Mononuclear cell (primary cell): ENCODE results near the gene ZNF200. TPM values are rescaled to one million over a fixed set of nuclear protein-coding genes. Genes with fewer than 3 reads are reported as not detected.
A peak's percentile ranks its signal among the peaks of the same experiment; 100 is the strongest.
"Not testable (repeated sequence)": the region's sequence is repeated elsewhere in the genome, so short reads cannot be mapped to it uniquely, and the experiment has no call there.

Experiments
- H3K27me3 ChIP-seq: 2 replicates; pipeline ENCODE4 v1.6.0; 2011; ENCODE audit warnings: low read length, control low read depth; ENCODE audit not compliant: insufficient read depth
- H3K4me1 ChIP-seq: 2 replicates; pipeline ENCODE4 v1.5.1; 2011; ENCODE audit warnings: mild to moderate bottlenecking, low read length, control low read depth; ENCODE audit not compliant: insufficient read depth
- H3K4me3 ChIP-seq: 2 replicates; pipeline ENCODE4 v1.5.1; 2011; ENCODE audit warnings: mild to moderate bottlenecking, low read length, moderate library complexity
- H3K9me3 ChIP-seq: 2 replicates; pipeline ENCODE4 v1.5.1; 2011; ENCODE audit warnings: low read depth, mild to moderate bottlenecking, control low read depth, low read length
- total RNA-seq: library from RNA; depleted of rRNA; stranded (reverse); fragments of >200 nt; gene quantifications from one replicate; pipeline ENCODE4 v1.2.3, GENCODE V29; 2012

ZNF200 gene, protein sequence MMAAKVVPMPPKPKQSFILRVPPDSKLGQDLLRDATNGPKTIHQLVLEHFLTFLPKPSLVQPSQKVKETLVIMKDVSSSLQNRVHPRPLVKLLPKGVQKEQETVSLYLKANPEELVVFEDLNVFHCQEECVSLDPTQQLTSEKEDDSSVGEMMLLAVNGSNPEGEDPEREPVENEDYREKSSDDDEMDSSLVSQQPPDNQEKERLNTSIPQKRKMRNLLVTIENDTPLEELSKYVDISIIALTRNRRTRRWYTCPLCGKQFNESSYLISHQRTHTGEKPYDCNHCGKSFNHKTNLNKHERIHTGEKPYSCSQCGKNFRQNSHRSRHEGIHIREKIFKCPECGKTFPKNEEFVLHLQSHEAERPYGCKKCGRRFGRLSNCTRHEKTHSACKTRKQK
- total RNA-seq = 4.5 TPM

DNA sequence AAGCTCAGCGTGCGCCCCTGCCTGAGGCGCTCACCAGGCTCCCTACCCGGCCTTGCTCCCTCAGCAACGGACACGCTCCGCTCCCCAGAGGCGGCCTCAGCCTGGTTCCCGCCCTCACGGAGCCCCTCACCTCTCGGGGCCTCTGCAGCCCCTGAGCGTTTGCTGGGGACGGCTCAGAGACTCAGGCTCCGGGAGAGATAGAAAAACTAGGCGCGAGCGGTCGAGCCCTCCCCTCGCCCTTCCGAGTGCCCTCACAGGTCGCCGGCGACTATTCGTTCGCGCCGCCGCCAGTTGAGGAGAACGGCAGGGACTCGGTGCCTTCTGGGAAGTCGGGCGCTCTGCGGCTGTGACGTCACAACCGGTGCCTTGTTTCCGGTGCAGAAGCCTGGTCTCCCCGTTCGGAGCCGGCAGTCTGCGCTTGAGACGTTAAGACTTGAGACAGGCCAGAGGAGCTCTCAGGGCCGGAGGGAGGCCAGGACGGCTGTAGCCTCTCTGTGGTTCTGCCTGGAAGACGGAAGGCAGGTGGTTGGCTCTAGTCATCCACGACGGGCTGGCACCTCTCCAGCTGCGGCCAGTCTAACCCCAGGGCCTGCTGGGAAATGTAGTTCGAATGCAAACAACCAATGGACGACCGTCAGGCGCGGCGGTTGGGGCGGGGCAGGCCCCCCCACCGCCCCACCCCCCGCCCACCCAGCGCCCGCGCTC lies at the start of gene ZNF200:
TSS of gene ZNF200 (minus strand) at position 302 of the 705 bp plus-strand sequence. CDS start 1,403 bp downstream, outside the sequence.
- Histone ChIP-seq H3K4me1 (peaks cover 15% of the 10 kb centered on the region), H3K9me3 (peaks cover 10% of the 10 kb centered on the region), H3K27me3 (no peaks in the 10 kb centered on the region), H3K4me3 (peak within 1 kb of the TSS; percentile 66)

DNA sequence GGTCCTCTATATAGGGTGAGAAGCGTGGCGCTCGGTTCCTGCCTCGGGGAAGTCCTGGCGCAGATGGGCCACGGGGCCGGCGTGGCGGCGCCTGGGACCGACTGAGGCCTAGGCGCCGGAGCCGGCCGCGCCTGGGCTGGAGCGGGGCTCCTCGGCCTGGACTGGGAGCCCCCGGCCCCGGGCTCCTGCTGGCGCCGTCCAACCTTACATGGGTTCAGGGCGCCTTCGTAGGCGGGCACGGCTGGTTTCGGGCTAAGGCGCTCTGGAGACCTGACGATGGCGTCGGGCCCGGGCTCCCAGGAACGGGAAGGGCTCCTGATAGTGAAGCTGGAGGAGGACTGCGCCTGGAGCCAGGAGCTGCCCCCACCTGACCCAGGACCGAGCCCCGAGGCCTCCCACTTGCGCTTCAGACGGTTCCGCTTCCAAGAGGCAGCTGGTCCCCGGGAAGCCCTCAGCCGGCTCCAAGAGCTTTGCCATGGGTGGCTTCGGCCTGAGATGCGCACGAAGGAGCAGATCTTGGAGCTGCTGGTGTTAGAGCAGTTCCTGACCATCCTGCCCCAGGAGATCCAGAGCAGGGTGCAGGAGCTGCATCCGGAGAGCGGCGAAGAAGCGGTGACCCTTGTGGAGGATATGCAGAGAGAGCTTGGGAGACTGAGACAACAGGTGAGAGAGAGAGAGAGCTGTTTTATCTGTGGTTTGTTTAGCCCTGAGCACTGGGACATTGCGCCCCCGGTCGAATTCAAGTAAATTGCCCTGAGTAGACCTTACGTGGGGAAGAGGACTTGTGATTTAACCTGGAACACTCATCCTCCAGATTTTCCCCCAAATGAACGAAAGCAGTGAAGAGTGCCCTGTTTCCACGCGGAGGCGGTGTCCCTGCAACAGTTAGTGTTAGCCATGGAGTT lies 48.8 kb upstream of the ZNF200 start:
- no peaks in the 10 kb centered on the region for H3K9me3 ChIP-seq
- peak overlapping the region; percentile 74 for H3K4me3 ChIP-seq
- H3K27me3 ChIP-seq = no peaks in the 10 kb centered on the region
- H3K4me1 ChIP-seq = peaks cover 33% of the 10 kb centered on the region

DNA sequence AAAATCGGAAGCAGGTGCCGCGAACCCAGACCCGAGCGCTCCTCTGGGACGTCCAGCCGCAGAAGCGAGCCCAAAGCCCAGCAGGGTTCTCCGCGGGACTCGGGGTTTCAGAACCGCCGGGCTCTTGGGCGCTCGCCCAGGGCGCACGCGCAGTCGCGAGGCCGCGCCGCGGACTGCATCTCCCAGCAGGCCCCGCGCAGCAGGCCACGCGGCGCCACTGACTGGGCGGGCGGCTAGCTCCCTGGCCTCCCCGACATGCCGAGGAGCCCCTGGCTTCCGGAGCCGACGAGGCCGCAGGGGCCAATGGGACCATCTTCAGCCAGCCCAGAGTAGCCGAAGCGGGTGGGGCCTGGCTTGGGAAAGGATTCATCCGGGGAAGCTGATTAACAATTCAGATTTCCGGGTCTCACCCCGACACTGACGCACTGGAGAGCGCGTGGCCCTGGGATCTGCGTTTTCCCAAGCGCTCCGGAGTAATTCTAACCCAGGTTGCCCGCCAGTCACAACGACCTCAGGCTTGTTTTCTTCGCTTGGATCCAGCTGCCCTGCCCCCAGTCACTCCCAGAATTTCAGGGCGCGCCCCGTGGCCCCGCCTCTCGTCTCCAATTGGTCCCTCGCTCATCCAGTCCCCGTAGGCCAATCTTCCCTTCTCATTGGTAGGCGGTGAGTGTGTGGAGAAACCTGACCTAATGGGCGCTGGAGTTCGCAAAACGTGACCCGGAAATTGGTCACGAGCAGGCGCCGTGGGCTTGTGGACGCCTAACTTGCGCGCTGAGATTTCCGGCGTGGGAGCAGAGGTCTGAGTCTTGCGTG lies 48.0 kb upstream of the ZNF200 start, which contains the start of gene ZNF263:
TSS of gene ZNF263 (plus strand) at position 762 of the 813 bp plus-strand sequence. CDS start 328 bp downstream, outside the sequence.
- Histone ChIP-seq H3K4me1 (peaks cover 33% of the 10 kb centered on the region), H3K4me3 (peak within 1 kb of the TSS; percentile 74)

DNA sequence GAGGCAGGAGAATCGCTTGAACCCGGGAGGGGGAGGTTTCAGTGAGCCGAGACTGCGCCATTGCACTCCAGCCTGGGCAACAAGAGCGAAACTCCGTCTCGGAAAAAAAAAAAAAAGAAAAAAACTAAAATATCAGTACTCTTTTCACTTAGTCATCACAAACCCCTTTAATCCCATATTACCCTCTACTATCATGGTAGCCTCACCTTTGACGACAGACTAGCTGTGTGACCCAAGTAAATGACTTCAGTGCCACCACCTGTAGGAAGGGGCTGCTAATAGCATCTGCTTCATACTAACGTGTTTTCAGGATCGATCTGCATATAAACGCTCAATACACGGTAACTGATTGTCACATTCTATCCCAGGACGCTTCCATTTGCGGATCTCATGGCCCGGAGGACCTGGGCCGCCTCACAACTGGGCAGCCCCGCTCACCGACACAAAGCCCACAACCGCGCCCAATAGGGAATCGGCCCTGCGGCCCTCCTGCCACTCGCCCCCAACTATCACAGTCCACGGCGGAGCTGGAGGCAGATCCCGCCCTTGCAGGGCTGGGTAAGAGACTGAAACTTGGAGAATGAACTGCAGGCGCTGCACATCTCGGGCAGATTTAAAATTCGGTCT lies 47.3 kb upstream of the ZNF200 start:
- Histone ChIP-seq H3K27me3 (no peaks in the 10 kb centered on the region), H3K4me1 (peaks cover 33% of the 10 kb centered on the region), H3K4me3 (peak overlapping the region; percentile 74), H3K9me3 (no peaks in the 10 kb centered on the region)

More for the DNA sequence above, 48.0 kb upstream of the ZNF200 start, which contains the start of gene ZNF263:
- H3K9me3 ChIP-seq = no peaks in the 10 kb centered on the region
- no peaks in the 10 kb centered on the region for H3K27me3 ChIP-seq

DNA sequence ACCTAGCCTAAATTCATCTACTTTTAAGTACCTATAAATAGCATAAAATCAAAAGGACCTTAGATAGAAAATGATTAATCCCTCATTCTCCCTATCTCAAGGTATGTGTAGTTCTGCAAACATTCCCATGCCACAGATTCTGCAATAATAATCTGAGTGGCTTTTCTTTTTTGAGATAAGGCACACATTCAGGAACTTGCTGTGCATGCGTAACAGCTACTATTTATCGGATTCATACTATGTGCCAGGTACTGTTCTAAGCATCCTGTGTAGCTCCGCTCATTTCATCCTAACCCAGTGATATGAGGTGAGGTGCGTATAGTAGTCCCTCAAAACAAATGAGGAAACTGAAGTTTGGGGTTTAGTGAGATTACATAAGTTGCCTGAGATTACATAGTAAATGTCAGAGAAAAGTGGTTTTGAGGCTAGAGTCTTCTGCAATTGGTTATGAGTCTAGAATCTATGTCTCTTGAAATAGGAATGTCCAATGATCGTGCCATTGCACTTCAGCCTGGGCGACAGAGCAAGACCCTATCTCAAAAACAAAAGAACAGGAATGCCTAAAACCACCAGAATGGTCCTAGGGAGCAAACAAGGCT lies 46.4 kb upstream of the ZNF200 start:
- peaks cover 3% of the 10 kb centered on the region for H3K27me3 ChIP-seq
- H3K9me3 ChIP-seq = no peaks in the 10 kb centered on the region
- H3K4me1 ChIP-seq = peaks cover 33% of the 10 kb centered on the region
- H3K4me3 ChIP-seq = no peak overlapping the region

DNA sequence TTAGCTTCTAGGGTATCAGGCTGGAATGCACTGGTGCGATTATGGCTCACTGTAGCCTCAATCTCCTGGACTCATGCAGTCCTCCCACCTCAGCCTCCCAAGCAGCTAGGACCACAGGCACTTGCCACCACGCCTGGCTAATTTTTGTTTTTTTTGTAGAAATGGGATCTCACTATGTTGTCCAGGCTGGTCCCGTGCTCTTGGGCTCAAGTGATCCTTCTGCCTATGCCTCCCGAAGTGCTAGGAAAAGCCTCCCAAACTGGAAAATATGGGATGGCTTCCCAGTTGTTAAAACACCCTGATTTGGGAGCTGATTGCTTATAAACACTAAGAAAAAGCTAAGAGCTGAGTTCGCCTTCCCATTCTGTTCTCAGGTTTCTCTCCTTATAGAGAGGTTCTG lies 41.7 kb upstream of the ZNF200 start:
- Histone ChIP-seq H3K4me3 (no peak overlapping the region), H3K4me1 (peaks cover 5% of the 10 kb centered on the region), H3K9me3 (no peaks in the 10 kb centered on the region), H3K27me3 (peaks cover 3% of the 10 kb centered on the region)

DNA sequence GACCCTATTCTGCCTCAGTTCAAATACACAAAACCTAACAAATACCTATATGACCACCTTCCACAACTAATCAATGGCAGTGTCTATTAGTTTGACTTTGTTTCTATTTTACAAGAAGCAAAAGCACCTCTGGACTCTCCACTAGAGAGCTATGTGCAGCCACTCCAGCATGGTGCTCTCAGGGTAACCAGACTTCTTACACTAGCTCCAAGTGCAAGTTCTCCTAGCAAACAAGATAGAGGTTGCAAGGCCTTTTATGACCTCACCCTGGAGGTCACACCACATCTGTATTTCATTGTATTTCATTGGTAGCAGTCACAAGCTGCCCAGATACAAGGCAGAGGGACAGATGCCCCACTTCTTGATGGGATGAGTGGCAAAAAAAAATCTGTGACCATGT lies 40.0 kb upstream of the ZNF200 start:
- Histone ChIP-seq H3K4me1 (no peaks in the 10 kb centered on the region), H3K9me3 (no peaks in the 10 kb centered on the region), H3K4me3 (no peak overlapping the region), H3K27me3 (peaks cover 3% of the 10 kb centered on the region)

DNA sequence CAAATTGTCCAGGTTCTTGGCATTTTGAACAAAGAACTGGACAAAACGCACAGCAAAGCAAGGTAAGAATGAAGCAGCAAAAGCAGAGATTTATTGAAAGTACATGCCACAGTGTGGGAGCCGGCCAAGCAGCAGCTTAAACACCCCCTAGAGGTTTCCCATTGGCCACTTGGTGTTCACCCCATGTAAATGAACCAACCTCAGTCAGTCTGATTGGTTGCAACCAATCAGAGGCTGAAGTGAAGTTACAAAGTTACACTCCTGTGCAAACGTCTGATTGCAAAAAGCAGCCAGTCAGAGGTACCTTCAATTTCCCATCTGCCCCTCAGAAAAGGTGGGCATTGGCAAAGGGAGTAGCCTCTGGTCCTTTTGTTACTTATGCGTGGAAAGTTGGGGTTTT lies 39.5 kb upstream of the ZNF200 start:
- Histone ChIP-seq H3K4me3 (no peak overlapping the region), H3K9me3 (no peaks in the 10 kb centered on the region), H3K4me1 (no peaks in the 10 kb centered on the region), H3K27me3 (peaks cover 3% of the 10 kb centered on the region)

DNA sequence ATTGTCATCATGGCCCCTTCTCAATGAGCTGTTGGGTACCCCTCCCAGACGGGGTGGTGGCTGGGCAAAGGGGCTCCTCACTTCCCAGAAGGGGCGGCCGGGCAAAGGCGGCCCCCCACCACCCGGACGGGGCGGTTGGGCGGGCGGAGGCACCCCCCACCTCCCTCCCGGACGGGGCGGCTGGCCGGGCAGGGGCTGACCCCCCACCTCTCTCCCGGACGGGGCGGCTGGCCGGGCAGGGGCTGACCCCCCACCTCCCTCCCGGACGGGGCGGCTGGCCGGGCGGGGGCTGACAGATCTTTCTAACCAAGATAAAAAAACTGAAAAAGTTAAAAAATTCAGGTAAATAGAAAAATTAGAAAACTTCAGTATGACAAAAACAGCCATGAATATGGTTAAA lies 36.3 kb upstream of the ZNF200 start:
- not testable (repeated sequence) for H3K4me1 ChIP-seq, H3K4me3 ChIP-seq, H3K27me3 ChIP-seq, H3K9me3 ChIP-seq

DNA sequence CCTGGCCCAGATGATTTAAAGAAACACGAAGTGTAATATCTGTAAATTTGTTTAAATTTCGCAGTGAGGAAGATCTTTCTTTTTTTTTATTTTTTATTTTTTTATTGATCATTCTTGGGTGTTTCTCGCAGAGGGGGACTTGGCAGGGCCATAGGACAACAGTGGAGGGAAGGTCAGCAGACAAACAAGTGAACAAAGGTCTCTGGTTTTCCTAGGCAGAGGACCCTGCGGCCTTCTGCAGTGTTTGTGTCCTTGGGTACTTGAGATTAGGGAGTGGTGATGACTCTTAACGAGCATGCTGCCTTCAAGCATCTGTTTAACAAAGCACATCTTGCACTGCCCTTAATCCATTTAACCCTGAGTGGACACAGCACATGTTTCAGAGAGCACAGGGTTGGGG lies 35.8 kb upstream of the ZNF200 start:
- H3K4me1 ChIP-seq = peaks cover 11% of the 10 kb centered on the region
- not testable (repeated sequence) for H3K27me3 ChIP-seq, H3K9me3 ChIP-seq, H3K4me3 ChIP-seq

DNA sequence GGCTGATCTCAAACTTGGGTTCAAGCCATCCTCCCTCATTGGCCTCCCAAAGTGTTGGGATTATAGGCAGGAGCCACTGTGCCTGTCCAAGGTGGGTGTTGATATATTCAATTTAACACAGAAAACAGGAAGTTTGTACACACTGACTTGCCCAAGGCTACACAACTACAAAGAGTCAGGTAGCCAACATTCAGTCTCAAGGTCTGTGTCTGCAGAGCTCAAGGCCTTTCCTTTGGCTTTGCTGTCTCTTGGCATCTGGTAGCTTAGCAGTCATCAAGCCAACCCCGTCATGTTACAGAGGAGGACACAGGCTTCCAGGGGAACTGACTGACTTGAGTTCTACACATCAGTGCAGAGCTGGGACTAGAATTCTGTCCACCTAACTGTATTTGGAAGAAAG lies 33.3 kb upstream of the ZNF200 start:
- Histone ChIP-seq H3K4me3 (no peak overlapping the region), H3K4me1 (peaks cover 24% of the 10 kb centered on the region), H3K9me3 (no peaks in the 10 kb centered on the region), H3K27me3 (no peaks in the 10 kb centered on the region)

DNA sequence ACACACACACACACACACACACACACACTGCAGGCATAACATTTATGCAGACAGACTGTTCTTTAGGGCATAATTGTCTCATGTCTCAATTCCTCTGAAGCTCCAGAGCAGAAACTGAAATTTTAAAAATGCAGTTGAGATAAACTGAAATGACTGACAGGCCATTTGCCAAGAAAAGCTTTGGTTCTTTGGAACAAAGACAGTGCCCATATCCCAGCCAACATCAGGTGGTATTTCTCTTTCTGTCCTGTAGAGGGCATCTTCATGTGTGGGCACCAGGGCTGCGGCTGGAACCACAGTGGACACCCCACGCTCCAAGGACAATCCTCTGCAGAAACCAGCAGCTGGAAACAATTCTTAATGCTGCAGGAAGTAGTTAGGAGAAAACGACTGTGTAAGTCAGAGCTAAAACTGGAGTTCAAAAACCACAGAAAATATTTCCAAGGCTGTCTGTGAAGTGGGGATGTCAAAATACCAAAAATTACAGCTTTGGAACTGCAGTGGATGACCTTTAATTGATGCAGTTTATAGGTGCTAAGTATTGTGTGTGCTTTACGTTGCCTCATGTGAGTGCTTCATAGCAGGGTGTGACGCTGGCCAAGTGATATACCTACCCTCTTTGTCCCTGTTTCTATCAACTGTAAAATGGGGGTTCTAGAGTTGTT lies 32.0 kb upstream of the ZNF200 start:
- Histone ChIP-seq H3K9me3 (no peaks in the 10 kb centered on the region), H3K4me3 (no peak overlapping the region), H3K4me1 (peaks cover 37% of the 10 kb centered on the region), H3K27me3 (no peaks in the 10 kb centered on the region)
